BE2C (cell line): ENCODE results near the gene BTN1A1. TPM values are rescaled to one million over a fixed set of nuclear protein-coding genes. Genes with fewer than 3 reads are reported as not detected.
A peak's percentile ranks its signal among the peaks of the same experiment; 100 is the strongest.

Experiments used
- DNase-seq: peaks from one replicate; pipeline ENCODE4 v3.0.0-alpha.2; 2020
- H3K27me3 ChIP-seq: fragments of 250-450 bp; sonication (Bioruptor Pico); 2 replicates; pipeline ENCODE4 v1.5.1; 2020; ENCODE audit warnings: mild to moderate bottlenecking
- H3K36me3 ChIP-seq: fragments of 250-450 bp; sonication (Bioruptor Pico); 2 replicates; pipeline ENCODE4 v1.5.1; 2020; ENCODE audit warnings: mild to moderate bottlenecking
- H3K4me1 ChIP-seq: fragments of 250-450 bp; sonication (Bioruptor Pico); 2 replicates; pipeline ENCODE4 v1.5.1; 2020
- H3K4me3 ChIP-seq: 2 replicates; pipeline ENCODE4 v1.5.1; 2011; ENCODE audit warnings: low read depth, low read length
- H3K9me3 ChIP-seq: fragments of 250-450 bp; sonication (Bioruptor Pico); 2 replicates; pipeline ENCODE4 v1.5.1; 2020
- CTCF ChIP-seq: IDR thresholded peaks from 2 replicates; pipeline ENCODE4 v1.5.1; 2012; ENCODE audit warnings: mild to moderate bottlenecking, low read depth, low read length
- polyA plus RNA-seq: library from polyadenylated mRNA; unstranded; fragments of >200 nt; gene quantifications from one replicate; pipeline ENCODE4 v1.2.1, GENCODE V29; 2012; ENCODE audit warnings: low read depth, missing spikeins; ENCODE audit not compliant: insufficient read length, insufficient read depth

Gene BTN1A1
- not detected for polyA plus RNA-seq

GRCh38 chr6:26500102-26500501, at the start of gene BTN1A1:
Gene BTN1A1 (plus strand): TSS chr6:26500303. CDS start chr6:26501287, 984 bp downstream.
- no peak for DNase-seq
- TF ChIP-seq CTCF, result no peak
- Histone ChIP-seq H3K9me3 (no peaks in the 10 kb centered on the region), H3K27me3 (peaks cover 23% of the 10 kb centered on the region), H3K4me3 (no peak within 1 kb of the TSS), H3K36me3 (no peaks in the 10 kb centered on the region), H3K4me1 (peaks cover 4% of the 10 kb centered on the region; the same call in 1 of the 2 replicates)

- no peak for TF ChIP-seq CTCF
- no peaks in the 10 kb centered on the region for H3K27me3 ChIP-seq
- no peak overlapping the region for H3K4me3 ChIP-seq
- peaks cover 4% of the 10 kb centered on the region for H3K4me1 ChIP-seq
- no peak for DNase-seq
- no peaks in the 10 kb centered on the region for H3K36me3 ChIP-seq
- no peaks in the 10 kb centered on the region for H3K9me3 ChIP-seq
Observed at GRCh38 chr6:26452631-26453235, 47.4 kb upstream of the BTN1A1 start.

DNA sequence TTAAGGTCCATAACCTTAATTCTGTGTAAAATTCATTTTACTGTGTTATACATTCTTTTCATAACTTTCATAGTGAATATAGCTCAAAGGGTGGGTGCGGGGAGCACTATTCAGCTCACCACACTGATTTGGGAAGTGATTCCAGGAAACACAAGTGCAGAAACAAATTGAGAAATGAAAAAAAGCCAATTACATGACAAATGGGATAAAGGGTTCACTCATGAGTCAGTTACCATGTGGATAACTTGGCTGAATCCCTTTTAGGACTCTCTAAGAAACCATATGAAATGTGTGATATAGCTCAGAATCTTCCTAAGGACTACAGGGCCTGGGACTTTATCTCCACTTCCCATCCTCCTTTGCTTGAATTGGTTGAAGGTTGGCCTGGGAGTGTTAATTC, 45.5 kb upstream of the BTN1A1 start:
- H3K36me3 ChIP-seq, result peaks cover 4% of the 10 kb centered on the region; the same call in 1 of the 2 replicates
- H3K4me1 ChIP-seq, result peaks cover 4% of the 10 kb centered on the region
- no peak for DNase-seq
- H3K9me3 ChIP-seq, result no peaks in the 10 kb centered on the region
- no peak for TF ChIP-seq CTCF
- no peak overlapping the region for H3K4me3 ChIP-seq
- no peaks in the 10 kb centered on the region for H3K27me3 ChIP-seq

GRCh38 chr6:26455357-26455970, 44.6 kb upstream of the BTN1A1 start:
- Histone ChIP-seq H3K27me3 (no peaks in the 10 kb centered on the region), H3K4me1 (peaks cover 4% of the 10 kb centered on the region), H3K36me3 (peaks cover 8% of the 10 kb centered on the region), H3K4me3 (no peak overlapping the region), H3K9me3 (no peaks in the 10 kb centered on the region)
- TF ChIP-seq CTCF, result no peak
- no peak for DNase-seq

GRCh38 chr6:26457264-26457805, 42.8 kb upstream of the BTN1A1 start:
- H3K27me3 ChIP-seq, result no peaks in the 10 kb centered on the region
- H3K4me1 ChIP-seq, result peaks cover 4% of the 10 kb centered on the region
- TF ChIP-seq CTCF, result no peak
- peak; percentile 28 for DNase-seq
- H3K9me3 ChIP-seq, result no peaks in the 10 kb centered on the region
- peak overlapping the region; percentile 96 for H3K4me3 ChIP-seq
- peaks cover 24% of the 10 kb centered on the region for H3K36me3 ChIP-seq
